Measurements from ENCODE around the gene RAP1GAP2. TPM values are rescaled to one million over a fixed set of nuclear protein-coding genes. Genes with fewer than 3 reads are reported as not detected.

RAP1GAP2 gene
- total and polyA plus RNA-seq, 2 of the 8 experiments (the other 6 are each of a cell fraction or from before 2014, with no cell fraction given), result 24.0 to 63.8 TPM

DNA sequence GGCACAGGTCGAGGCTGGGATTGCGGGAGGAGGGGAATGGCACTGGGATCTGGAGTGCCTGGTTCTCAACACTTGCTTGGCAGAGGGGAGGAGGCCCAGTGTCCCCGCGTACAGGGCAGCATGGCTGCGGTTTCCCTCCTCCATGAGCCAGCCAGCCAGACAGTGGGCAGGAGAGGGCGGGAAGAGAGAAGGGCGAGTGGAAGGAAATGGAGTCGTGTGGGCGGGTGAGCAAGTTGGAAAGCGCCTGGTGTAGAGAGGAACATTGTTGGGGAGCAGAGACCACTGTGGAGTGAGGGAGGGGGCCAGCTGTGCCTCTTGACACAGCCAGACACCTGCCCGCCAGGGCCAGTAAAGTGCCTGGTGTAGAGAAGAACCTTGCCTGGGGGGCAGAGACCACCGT is 136.7 kb downstream of the RAP1GAP2 start:
- no peak overlapping the region for H3K23ac ChIP-seq (ENCODE audit: insufficient read length)
- H3K23me2 ChIP-seq (ENCODE audit: low read depth, low read length), result peaks cover 3% of the 10 kb centered on the region; the same call in 1 of the 2 replicates
- FAIRE-seq (no peak), DNase-seq (ENCODE audit: low read depth in 1 of 2, low spot score in 2 of 2) (no peak)
- peak overlapping the region; percentile 27; the same call in 1 of the 2 replicates for H2BK12ac ChIP-seq (ENCODE audit: low read depth, low read length)
- H4K5ac ChIP-seq (ENCODE audit: insufficient read length, low read depth, low read length), result no peak overlapping the region
- no peak overlapping the region for H3K56ac ChIP-seq (replicated peaks; ENCODE audit: insufficient read length, low read depth, low read length)
- H3K4ac ChIP-seq (replicated peaks; ENCODE audit: insufficient read length, low read depth, low read length), result peak overlapping the region; percentile 25
- peaks cover 0 to 4% (median 2%) of the 10 kb centered on the region in 4 experiments; a peak in 2 of 8 replicates for H3K36me3 ChIP-seq (ENCODE audit: control insufficient read depth in 2 of 4, insufficient read depth in 4 of 4, low read length in 3 of 4)
- H2BK15ac ChIP-seq (ENCODE audit: low read length), result no peak overlapping the region
- H4K8ac ChIP-seq (ENCODE audit: extremely low read depth, insufficient read depth, low read length), result no peak overlapping the region
- H2BK5ac ChIP-seq (ENCODE audit: low read depth, low read length), result 0 out of 2 replicates have a peak overlapping the region, but pooled peaks have one; percentile 44
- POLR2A ChIA-PET (ENCODE audit: partially characterized antibody), result no interaction called here
- peaks cover 20% of the 10 kb centered on the region for H3K79me1 ChIP-seq (ENCODE audit: low read depth, low read length)
- H3K27me3 ChIP-seq (replicated peaks in 1 of 4; ENCODE audit: control insufficient read depth in 3 of 4, extremely low read depth in 1 of 4, insufficient read depth in 3 of 4, low read length in 3 of 4), result no peaks in the 10 kb centered on the region
- no peak overlapping the region for H3K4me3 ChIP-seq (ENCODE audit: extremely low read depth in 1 of 4, insufficient read depth in 2 of 4, low read depth in 3 of 4, low read length in 4 of 4)
- H3K14ac ChIP-seq (ENCODE audit: insufficient read length), result no peak overlapping the region
- H3K4me1 ChIP-seq (replicated peaks in 1 of 4; ENCODE audit: control insufficient read depth in 3 of 4, insufficient read depth in 4 of 4, low read length in 3 of 4), result peaks cover 8 to 25% (median 15%) of the 10 kb centered on the region in 4 experiments
- H2BK20ac ChIP-seq (ENCODE audit: low read length), result no peak overlapping the region
- H3K9me3 ChIP-seq (ENCODE audit: insufficient read depth in 2 of 2, low read depth in 1 of 2, low read length in 1 of 2), result no peaks in the 10 kb centered on the region
- peak overlapping the region; percentile 75; the same call in 1 of the 2 replicates for H2AK5ac ChIP-seq (ENCODE audit: low read depth, low read length)
- H3K79me2 ChIP-seq (ENCODE audit: control insufficient read depth in 1 of 2, insufficient read depth in 2 of 2, low read length in 2 of 2), result peaks cover 0 to 16% of the 10 kb centered on the region in 2 experiments; a peak in 2 of 4 replicates
- peaks cover 9 to 23% of the 10 kb centered on the region in 2 experiments for H4K20me1 ChIP-seq (replicated peaks in 1 of 2; ENCODE audit: control insufficient read depth in 1 of 2, insufficient read depth in 2 of 2, low read length in 2 of 2)
- H3K4me2 ChIP-seq (ENCODE audit: insufficient read depth in 1 of 2, low read depth in 2 of 2, low read length in 2 of 2), result no peak overlapping the region
- H3K27ac ChIP-seq (ENCODE audit: low read depth, low read length), result no peak overlapping the region
- H2AFZ ChIP-seq (ENCODE audit: low read length), result no peak overlapping the region
- H3K18ac ChIP-seq (ENCODE audit: extremely low read depth, low read length), result no peak overlapping the region
- no peak overlapping the region for H4K91ac ChIP-seq (replicated peaks; ENCODE audit: insufficient read length, low read length)
- WGBS, 2 experiments (ENCODE audit: extremely low coverage in 1 of 2, insufficient coverage in 1 of 2, insufficient read length in 1 of 2, insufficient replicate concordance in 2 of 2, low coverage in 1 of 2, low lambda C conversion rate in 2 of 2, missing lambda C conversion rate in 1 of 2), result 71% methylated on average over 9 of the region's 12 CpGs; no CpG with 5 or more reads in 1 of the 2 experiments
- no peak overlapping the region for H2BK120ac ChIP-seq (replicated peaks; ENCODE audit: low read depth, low read length)
- H3K9ac ChIP-seq (replicated peaks in 1 of 4; ENCODE audit: extremely low read depth in 1 of 4, low read depth in 3 of 4, low read length in 3 of 4), result no peak overlapping the region
- CTCF ChIA-PET (ENCODE audit: partially characterized antibody), result interaction anchor here (1.2 to 18.1 kb wide), 8 partner anchors 12 to 146 kb away, joined by 4 to 233 read pairs (median 11); no protein-coding TSS in a partner anchor
- TF ChIP-seq, protein P1, sequence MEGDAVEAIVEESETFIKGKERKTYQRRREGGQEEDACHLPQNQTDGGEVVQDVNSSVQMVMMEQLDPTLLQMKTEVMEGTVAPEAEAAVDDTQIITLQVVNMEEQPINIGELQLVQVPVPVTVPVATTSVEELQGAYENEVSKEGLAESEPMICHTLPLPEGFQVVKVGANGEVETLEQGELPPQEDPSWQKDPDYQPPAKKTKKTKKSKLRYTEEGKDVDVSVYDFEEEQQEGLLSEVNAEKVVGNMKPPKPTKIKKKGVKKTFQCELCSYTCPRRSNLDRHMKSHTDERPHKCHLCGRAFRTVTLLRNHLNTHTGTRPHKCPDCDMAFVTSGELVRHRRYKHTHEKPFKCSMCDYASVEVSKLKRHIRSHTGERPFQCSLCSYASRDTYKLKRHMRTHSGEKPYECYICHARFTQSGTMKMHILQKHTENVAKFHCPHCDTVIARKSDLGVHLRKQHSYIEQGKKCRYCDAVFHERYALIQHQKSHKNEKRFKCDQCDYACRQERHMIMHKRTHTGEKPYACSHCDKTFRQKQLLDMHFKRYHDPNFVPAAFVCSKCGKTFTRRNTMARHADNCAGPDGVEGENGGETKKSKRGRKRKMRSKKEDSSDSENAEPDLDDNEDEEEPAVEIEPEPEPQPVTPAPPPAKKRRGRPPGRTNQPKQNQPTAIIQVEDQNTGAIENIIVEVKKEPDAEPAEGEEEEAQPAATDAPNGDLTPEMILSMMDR (IDR thresholded peaks at IDR 0.05; ENCODE audit: control extremely low read depth in 1 of 3, insufficient read depth in 1 of 3, low read depth in 1 of 3, low read length in 3 of 3), result no peak
- TF ChIP-seq TBP (IDR thresholded peaks at IDR 0.05; ENCODE audit: low read depth, low read length) (no peak), ASH2L (IDR thresholded peaks at IDR 0.05; ENCODE audit: low read length) (no peak), GABPA (IDR thresholded peaks at IDR 0.05; ENCODE audit: borderline replicate concordance, insufficient read depth, low read length) (no peak), RNF2 (IDR thresholded peaks at IDR 0.05; ENCODE audit: borderline replicate concordance, low read depth, low read length, missing control alignments, poor library complexity, severe bottlenecking) (no peak), RBBP5 (IDR thresholded peaks at IDR 0.05; ENCODE audit: borderline replicate concordance, low read depth, low read length) (no peak), POLR2AphosphoS5 (IDR thresholded peaks at IDR 0.05; ENCODE audit: low read depth, low read length) (no peak), HDAC2 (IDR thresholded peaks at IDR 0.05; ENCODE audit: borderline replicate concordance in 1 of 2, low read depth in 2 of 2, low read length in 2 of 2) (no peak), SP1 (IDR thresholded peaks at IDR 0.05; ENCODE audit: low read depth, low read length) (no peak), POU5F1 (IDR thresholded peaks at IDR 0.05; ENCODE audit: low read depth, low read length) (no peak), MAFK (IDR thresholded peaks at IDR 0.05; ENCODE audit: low read depth, low read length) (no peak)
